Spinal cord (tissue), 10 donors: ENCODE measurements around the gene PCNT. TPM values are rescaled to one million over a fixed set of nuclear protein-coding genes. Genes with fewer than 3 reads are reported as not detected.

Experiments
- DNase-seq, 6 donors: peaks; one replicate each; pipeline versions ENCODE4 v3.0.0 to v3.0.0-alpha.2; 2013 to 2015; ENCODE audit warnings: low spot score in 6 of 6, low read depth in 4 of 6
- H3K27ac ChIP-seq: one replicate; pipeline ENCODE4 v1.5.1; 2013; ENCODE audit warnings: low read depth, low read length, control low read depth
- H3K27me3 ChIP-seq: one replicate; pipeline ENCODE4 v1.6.1; 2013; ENCODE audit warnings: low read length; ENCODE audit not compliant: control insufficient read depth, insufficient read depth
- H3K36me3 ChIP-seq: one replicate; pipeline ENCODE4 v1.6.1; 2013; ENCODE audit warnings: low read length; ENCODE audit not compliant: control insufficient read depth, insufficient read depth
- H3K4me1 ChIP-seq: one replicate; pipeline ENCODE4 v1.6.1; 2013; ENCODE audit warnings: low read length; ENCODE audit not compliant: control insufficient read depth, insufficient read depth
- H3K4me3 ChIP-seq: one replicate; pipeline ENCODE4 v1.5.1; 2013; ENCODE audit warnings: low read depth, low read length, control low read depth
- H3K9me3 ChIP-seq: one replicate; pipeline ENCODE4 v1.6.1; 2013; ENCODE audit warnings: low read length; ENCODE audit not compliant: control insufficient read depth, insufficient read depth
- WGBS: methylation state at CpG from one replicate; pipeline ENCODE4 v1.1.5; 2013; ENCODE audit warnings: missing lambda C conversion rate; ENCODE audit not compliant: insufficient coverage; 5-methylcytosine and 5-hydroxymethylcytosine counted together
- polyA plus RNA-seq, 2 donors: library from polyadenylated mRNA; unstranded; fragments of 120-200 nt; gene quantifications; one replicate each; pipeline ENCODE4 v1.2.1, GENCODE V29; 2013; ENCODE audit not compliant: insufficient read length in 2 of 2
- total RNA-seq, 2 donors: library from RNA; depleted of rRNA in 1 of 2; stranded (reverse); fragments of 120-200 nt in 1 of 2; fragments of >200 nt in 1 of 2; gene quantifications; one replicate each; pipeline versions ENCODE4 v1.2.3 to v1.2.4, GENCODE V29; 2013 to 2014
- donor health status: healthy.

PCNT gene
- total and polyA plus RNA-seq, 4 donors = 18.4 to 47.4 (median 29.9) TPM

- WGBS = 82% methylated on average over 10 of the region's 10 CpGs
- Histone ChIP-seq H3K27me3 (no peaks in the 10 kb centered on the region), H3K27ac (no peak overlapping the region), H3K4me1 (no peaks in the 10 kb centered on the region), H3K36me3 (peaks cover 20% of the 10 kb centered on the region), H3K4me3 (no peak overlapping the region), H3K9me3 (no peaks in the 10 kb centered on the region)
- DNase-seq = no peak
Measured at GRCh38 chr21:46489800-46490199, 165.8 kb downstream of the PCNT start.

GRCh38 chr21:46491553-46491952, 167.6 kb downstream of the PCNT start:
- Histone ChIP-seq H3K4me1 (no peaks in the 10 kb centered on the region), H3K9me3 (no peaks in the 10 kb centered on the region), H3K36me3 (peaks cover 20% of the 10 kb centered on the region), H3K27ac (no peak overlapping the region), H3K4me3 (no peak overlapping the region), H3K27me3 (no peaks in the 10 kb centered on the region)
- no peak for DNase-seq
- 86% methylated on average over 1 of the region's 3 CpGs for WGBS

DNA sequence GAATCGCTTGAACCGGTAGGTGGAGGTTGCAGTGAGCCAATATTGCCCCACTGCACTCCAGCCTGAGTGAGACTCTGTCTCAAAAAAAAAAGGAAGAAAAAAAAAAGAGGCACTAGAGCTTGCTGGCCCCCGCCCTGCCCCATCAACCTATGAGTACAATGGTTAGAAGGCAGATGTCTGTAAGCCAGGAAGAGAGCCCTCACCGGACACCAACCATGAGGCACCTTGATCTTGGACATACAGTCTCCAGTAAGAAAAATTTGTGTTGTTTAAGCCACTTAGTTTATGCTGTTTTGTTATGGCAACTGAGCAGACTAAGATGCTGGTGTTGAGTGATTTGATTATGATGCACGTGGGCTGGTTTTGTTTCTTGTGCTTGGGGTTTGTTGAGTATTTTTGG, 168.9 kb downstream of the PCNT start:
- H3K4me3 ChIP-seq = no peak overlapping the region
- H3K27me3 ChIP-seq = no peaks in the 10 kb centered on the region
- H3K9me3 ChIP-seq = no peaks in the 10 kb centered on the region
- H3K36me3 ChIP-seq = peaks cover 21% of the 10 kb centered on the region
- H3K27ac ChIP-seq = no peak overlapping the region
- 72% methylated on average over 4 of the region's 5 CpGs for WGBS
- H3K4me1 ChIP-seq = no peaks in the 10 kb centered on the region
- DNase-seq = no peak

GRCh38 chr21:46493828-46494227, 169.9 kb downstream of the PCNT start:
- Histone ChIP-seq H3K36me3 (peaks cover 30% of the 10 kb centered on the region), H3K27ac (no peak overlapping the region), H3K4me1 (no peaks in the 10 kb centered on the region), H3K9me3 (no peaks in the 10 kb centered on the region), H3K27me3 (no peaks in the 10 kb centered on the region), H3K4me3 (no peak overlapping the region)
- WGBS = 60% methylated on average over 1 of the region's 6 CpGs
- DNase-seq = no peak

Other genes with a start within 250 kb of the PCNT start
- 100 to 1,000 TPM; 190 to 466 TPM for gene COL6A2, start 226.0 kb upstream of the PCNT start, total RNA-seq
- 100 to 1,000 TPM in 1 of 2 donors, 10 to 100 TPM in 1; 88.8 to 179 TPM for gene COL6A2, start 226.0 kb upstream of the PCNT start, polyA plus RNA-seq
- 1 to 10 TPM in 1 of 2 donors, under 1 TPM in 1; 0.50 to 1.4 TPM for gene FTCD, start 168.6 kb upstream of the PCNT start, total RNA-seq
- 1 to 10 TPM; 5.3 to 6.0 TPM for gene FTCD, start 168.6 kb upstream of the PCNT start, polyA plus RNA-seq
- gene SPATC1L, start 139.7 kb upstream of the PCNT start, total RNA-seq = 1 to 10 TPM; 4.8 to 9.9 TPM
- 10 to 100 TPM; 16.2 to 32.3 TPM for gene SPATC1L, start 139.7 kb upstream of the PCNT start, polyA plus RNA-seq
- 10 to 100 TPM; 55.6 to 78.2 TPM for gene LSS, start 95.4 kb upstream of the PCNT start, total RNA-seq
- 100 to 1,000 TPM; 152 to 167 TPM for gene LSS, start 95.4 kb upstream of the PCNT start, polyA plus RNA-seq
- 10 to 100 TPM; 62.0 to 70.9 TPM for gene MCM3AP, start 38.5 kb upstream of the PCNT start, total RNA-seq
- 10 to 100 TPM; 71.5 to 80.8 TPM for gene MCM3AP, start 38.5 kb upstream of the PCNT start, polyA plus RNA-seq
- gene YBEY, start 37.8 kb upstream of the PCNT start, total RNA-seq = 10 to 100 TPM; 11.5 to 19.7 TPM
- 10 to 100 TPM; 20.8 to 22.8 TPM for gene YBEY, start 37.8 kb upstream of the PCNT start, polyA plus RNA-seq
- gene C21orf58, start 286 bp upstream of the PCNT start, total RNA-seq = 1 to 10 TPM; 2.9 to 8.0 TPM
- gene C21orf58, start 286 bp upstream of the PCNT start, polyA plus RNA-seq = 10 to 100 TPM; 11.1 to 15.4 TPM
- 10 to 100 TPM; 41.2 to 44.5 TPM for gene DIP2A, start 134.7 kb downstream of the PCNT start, total RNA-seq
- gene DIP2A, start 134.7 kb downstream of the PCNT start, polyA plus RNA-seq = 10 to 100 TPM; 42.0 to 69.6 TPM